GM18507 (cell line): Measurements from ENCODE around the gene NOXA1.
A peak's percentile ranks its signal among the peaks of the same experiment; 100 is the strongest.
"Not testable (repeated sequence)": the region's sequence is repeated elsewhere in the genome, so short reads cannot be mapped to it uniquely, and the experiment has no call there.

Experiments used
- DNase-seq: peaks from one replicate; pipeline ENCODE4 v3.0.0; 2011; ENCODE audit warnings: low read depth; ENCODE audit not compliant: insufficient read length; ENCODE audit errors: extremely low spot score
- FAIRE-seq: peaks from 2 replicates; lab custom pipeline; 2011; peaks lifted over from hg19 to GRCh38; lab: Jason Lieb, UNC

Gene NOXA1

GRCh38 chr9:137459152-137459600 lies 36.0 kb downstream of the NOXA1 start, which contains the start of gene NSMF:
Gene NSMF, minus strand, starts transcription at chr9:137459334. Its CDS starts 232 bp downstream, at chr9:137459102.
- peak; percentile 100 for DNase-seq
- peak; percentile 96 for FAIRE-seq

GRCh38 chr9:137459601-137460362 lies 36.6 kb downstream of the NOXA1 start:
- DNase-seq: no peak

GRCh38 chr9:137460363-137461315 lies 37.4 kb downstream of the NOXA1 start:
- FAIRE-seq (no peak), DNase-seq (no peak)

More at GRCh38 chr9:137459601-137460362, 36.6 kb downstream of the NOXA1 start:
- no peak for FAIRE-seq

- FAIRE-seq (no peak), DNase-seq (no peak)
Measured at GRCh38 chr9:137461316-137461662, 38.1 kb downstream of the NOXA1 start.

- DNase-seq (peak; percentile 71), FAIRE-seq (peak; percentile 80)
Measured at GRCh38 chr9:137461663-137462395, 38.6 kb downstream of the NOXA1 start.

- no peak for FAIRE-seq
Measured at GRCh38 chr9:137462396-137462985, 39.3 kb downstream of the NOXA1 start.

GRCh38 chr9:137462986-137463930 lies 40.1 kb downstream of the NOXA1 start:
- no peak for DNase-seq

More at GRCh38 chr9:137462396-137462985, 39.3 kb downstream of the NOXA1 start:
- no peak for DNase-seq

GRCh38 chr9:137463931-137464290 lies 40.7 kb downstream of the NOXA1 start:
- FAIRE-seq: no peak
- no peak for DNase-seq

More at GRCh38 chr9:137462986-137463930, 40.1 kb downstream of the NOXA1 start:
- FAIRE-seq: no peak

- FAIRE-seq: no peak
Measured at GRCh38 chr9:137464291-137464999, 41.3 kb downstream of the NOXA1 start.

GRCh38 chr9:137465000-137465719 lies 42.0 kb downstream of the NOXA1 start:
- DNase-seq (no peak), FAIRE-seq (no peak)

More at GRCh38 chr9:137464291-137464999, 41.3 kb downstream of the NOXA1 start:
- no peak for DNase-seq

GRCh38 chr9:137465720-137466388 lies 42.7 kb downstream of the NOXA1 start:
- FAIRE-seq (no peak), DNase-seq (no peak)

- not testable (repeated sequence) for FAIRE-seq, DNase-seq
Measured at GRCh38 chr9:137466389-137467085, 43.3 kb downstream of the NOXA1 start.

- FAIRE-seq (no peak), DNase-seq (no peak)
Measured at GRCh38 chr9:137467161-137467581, 44.0 kb downstream of the NOXA1 start.

- FAIRE-seq: no peak
- no peak for DNase-seq
Measured at GRCh38 chr9:137467896-137468295, 44.7 kb downstream of the NOXA1 start.

GRCh38 chr9:137470785-137471184 lies 47.6 kb downstream of the NOXA1 start:
- DNase-seq (no peak), FAIRE-seq (no peak)

- FAIRE-seq: no peak
Measured at GRCh38 chr9:137474271-137474670, 51.1 kb downstream of the NOXA1 start.

More at GRCh38 chr9:137474271-137474670, 51.1 kb downstream of the NOXA1 start:
- no peak for DNase-seq
